Neural progenitor cell (in vitro differentiated cells): ENCODE data around the gene PLGRKT. TPM values are rescaled to one million over a fixed set of nuclear protein-coding genes. Genes with fewer than 3 reads are reported as not detected.

Experiments
- DNase-seq: peaks from one replicate; pipeline ENCODE4 v3.0.0-alpha.2; 2016; ENCODE audit warnings: low spot score
- H2AFZ ChIP-seq: fragments of 200-600 bp; sonication (generic); replicated peaks from 2 replicates; pipeline ENCODE4 v1.6.1; 2016; ENCODE audit warnings: antibody characterized with exemption
- H3F3A ChIP-seq: fragments of 200-600 bp; sonication (generic); 2 replicates; pipeline ENCODE4 v1.6.1; 2016; ENCODE audit warnings: antibody characterized with exemption, low read depth
- H3K27ac ChIP-seq: fragments of 200-600 bp; sonication (generic); 2 replicates; pipeline ENCODE4 v1.5.1; 2016; ENCODE audit warnings: mild to moderate bottlenecking
- H3K27me3 ChIP-seq: fragments of 200-600 bp; sonication (generic); 2 replicates; pipeline ENCODE4 v1.6.1; 2016; ENCODE audit warnings: mild to moderate bottlenecking, moderate library complexity
- H3K36me3 ChIP-seq: fragments of 200-600 bp; sonication (generic); 2 replicates; pipeline ENCODE4 v1.5.1; 2016
- H3K4me1 ChIP-seq: fragments of 200-600 bp; sonication (generic); 2 replicates; pipeline ENCODE4 v1.6.1; 2016; ENCODE audit warnings: mixed run types
- H3K4me2 ChIP-seq: fragments of 200-600 bp; sonication (generic); 2 replicates; pipeline ENCODE4 v1.6.1; 2016
- H3K4me3 ChIP-seq: fragments of 200-600 bp; sonication (generic); 2 replicates; pipeline ENCODE4 v1.5.1; 2016
- H3K79me2 ChIP-seq: fragments of 200-600 bp; sonication (generic); 2 replicates; pipeline ENCODE4 v1.6.1; 2016; ENCODE audit warnings: low read depth
- H3K9ac ChIP-seq: fragments of 200-600 bp; sonication (generic); 2 replicates; pipeline ENCODE4 v1.6.1; 2016
- H3K9me3 ChIP-seq: fragments of 200-600 bp; sonication (generic); 2 replicates; pipeline ENCODE4 v1.5.1; 2016; ENCODE audit warnings: low read depth
- H4K20me1 ChIP-seq: fragments of 200-600 bp; sonication (generic); 2 replicates; pipeline ENCODE4 v1.6.1; 2016; ENCODE audit warnings: low read depth
- H3K27ac Mint-ChIP-seq: 3 replicates; pipeline ENCODE4 v1.8.0; 2021; ENCODE audit warnings: mixed read lengths
- H3K27me3 Mint-ChIP-seq: 2 replicates; pipeline ENCODE4 v1.8.0; 2022; ENCODE audit warnings: low read depth, mild to moderate bottlenecking, inconsistent platforms, moderate library complexity, mixed read lengths; ENCODE audit not compliant: insufficient read depth
- H3K36me3 Mint-ChIP-seq: 3 replicates; pipeline ENCODE4 v1.8.0; 2021; ENCODE audit warnings: mixed read lengths
- H3K4me1 Mint-ChIP-seq: 3 replicates; pipeline ENCODE4 v1.8.0; 2021; ENCODE audit warnings: mixed read lengths
- H3K4me3 Mint-ChIP-seq: 3 replicates; pipeline ENCODE4 v1.8.0; 2021; ENCODE audit warnings: mild to moderate bottlenecking, moderate library complexity, mixed read lengths
- H3K9me3 Mint-ChIP-seq: 3 replicates; pipeline ENCODE4 v1.8.0; 2020; ENCODE audit warnings: mixed read lengths
- EZH2 ChIP-seq: fragments of 200-600 bp; sonication (generic); IDR thresholded peaks from 2 replicates; pipeline ENCODE4 v1.6.1; 2017; ENCODE audit warnings: antibody characterized with exemption, mild to moderate bottlenecking, moderate library complexity
- EZH2phosphoT487 ChIP-seq: fragments of 200-600 bp; sonication (generic); IDR thresholded peaks from 2 replicates; pipeline ENCODE4 v1.6.1; 2017; ENCODE audit warnings: antibody characterized with exemption
- total RNA-seq: library from RNA; depleted of rRNA; stranded (reverse); fragments of >200 nt; gene quantifications from 2 replicates; pipeline ENCODE4 v1.2.3, GENCODE V29; 2015; ENCODE audit warnings: low replicate concordance
- TF ChIP-seq, protein P1 (sequence below): fragments of 200-600 bp; sonication (generic); IDR thresholded peaks from 2 replicates; pipeline ENCODE4 v1.5.1; 2017; ENCODE audit warnings: antibody characterized with exemption, mild to moderate bottlenecking

Gene PLGRKT
- total RNA-seq, 1 donor from 2014 or later = 37.7 TPM

DNA sequence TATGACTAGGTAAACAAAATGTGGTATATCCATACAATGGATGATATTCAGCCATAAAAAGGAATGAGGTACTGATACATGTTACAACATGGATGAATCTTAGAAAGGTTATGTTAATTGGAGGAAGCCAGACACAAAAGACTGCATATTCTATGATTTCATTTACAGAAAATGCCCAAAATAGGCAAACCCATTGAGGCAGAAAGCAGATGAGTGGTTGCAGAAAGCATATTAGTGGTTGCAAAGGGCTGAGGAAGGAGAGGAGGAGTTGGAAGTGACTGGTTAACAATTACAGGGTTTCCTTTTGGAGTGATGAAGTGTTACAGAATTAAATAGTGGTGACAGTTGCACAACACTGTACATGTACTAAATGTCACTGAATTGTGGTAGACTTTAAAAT lies 17.7 kb downstream of the PLGRKT start:
- H4K20me1 ChIP-seq = no peaks in the 10 kb centered on the region
- no peak for TF ChIP-seq EZH2phosphoT487
- no peak for TF ChIP-seq EZH2
- TF ChIP-seq, protein P1, sequence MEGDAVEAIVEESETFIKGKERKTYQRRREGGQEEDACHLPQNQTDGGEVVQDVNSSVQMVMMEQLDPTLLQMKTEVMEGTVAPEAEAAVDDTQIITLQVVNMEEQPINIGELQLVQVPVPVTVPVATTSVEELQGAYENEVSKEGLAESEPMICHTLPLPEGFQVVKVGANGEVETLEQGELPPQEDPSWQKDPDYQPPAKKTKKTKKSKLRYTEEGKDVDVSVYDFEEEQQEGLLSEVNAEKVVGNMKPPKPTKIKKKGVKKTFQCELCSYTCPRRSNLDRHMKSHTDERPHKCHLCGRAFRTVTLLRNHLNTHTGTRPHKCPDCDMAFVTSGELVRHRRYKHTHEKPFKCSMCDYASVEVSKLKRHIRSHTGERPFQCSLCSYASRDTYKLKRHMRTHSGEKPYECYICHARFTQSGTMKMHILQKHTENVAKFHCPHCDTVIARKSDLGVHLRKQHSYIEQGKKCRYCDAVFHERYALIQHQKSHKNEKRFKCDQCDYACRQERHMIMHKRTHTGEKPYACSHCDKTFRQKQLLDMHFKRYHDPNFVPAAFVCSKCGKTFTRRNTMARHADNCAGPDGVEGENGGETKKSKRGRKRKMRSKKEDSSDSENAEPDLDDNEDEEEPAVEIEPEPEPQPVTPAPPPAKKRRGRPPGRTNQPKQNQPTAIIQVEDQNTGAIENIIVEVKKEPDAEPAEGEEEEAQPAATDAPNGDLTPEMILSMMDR = no peak
- H3K36me3 ChIP-seq = no peaks in the 10 kb centered on the region
- H3K27ac Mint-ChIP-seq = no peak overlapping the region
- H3K79me2 ChIP-seq = no peaks in the 10 kb centered on the region
- H3F3A ChIP-seq = no peaks in the 10 kb centered on the region
- H3K9me3 ChIP-seq = no peaks in the 10 kb centered on the region
- no peaks in the 10 kb centered on the region for H3K27me3 Mint-ChIP-seq
- H2AFZ ChIP-seq = no peak overlapping the region
- no peak overlapping the region for H3K4me2 ChIP-seq
- H3K4me3 ChIP-seq = no peak overlapping the region
- H3K27ac ChIP-seq = no peak overlapping the region
- H3K27me3 ChIP-seq = no peaks in the 10 kb centered on the region
- H3K36me3 Mint-ChIP-seq = peaks cover 3% of the 10 kb centered on the region
- DNase-seq = no peak
- H3K4me1 Mint-ChIP-seq = peaks cover 3% of the 10 kb centered on the region
- peaks cover 9% of the 10 kb centered on the region for H3K4me1 ChIP-seq
- no peak overlapping the region for H3K9ac ChIP-seq
- no peak overlapping the region for H3K4me3 Mint-ChIP-seq
- H3K9me3 Mint-ChIP-seq = peaks cover 3% of the 10 kb centered on the region

DNA sequence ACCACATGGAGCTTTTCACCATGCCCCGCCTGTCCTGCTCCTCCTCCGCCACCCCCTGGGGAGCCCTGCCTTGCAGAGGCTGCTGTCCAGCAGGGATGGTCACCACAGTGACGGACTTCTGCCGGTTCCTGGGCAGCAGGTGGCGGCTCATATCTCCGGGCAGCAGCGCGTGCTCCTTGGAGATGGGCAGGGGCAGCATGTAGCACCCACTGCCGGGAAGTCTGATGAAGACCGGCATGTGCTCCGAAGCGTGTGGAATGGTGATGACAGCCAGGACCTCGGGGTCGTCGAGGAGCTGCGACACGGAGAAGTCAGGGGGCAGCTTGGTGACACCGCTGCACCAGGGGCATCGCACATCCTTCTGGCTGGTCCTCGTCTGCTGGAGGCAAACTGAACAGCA lies 19.2 kb downstream of the PLGRKT start:
- Histone ChIP-seq H2AFZ (no peak overlapping the region), H3K9ac (no peak overlapping the region), H3K9me3 (no peaks in the 10 kb centered on the region), H4K20me1 (no peaks in the 10 kb centered on the region), H3K4me2 (no peak overlapping the region), H3K27ac (no peak overlapping the region), H3K27me3 (no peaks in the 10 kb centered on the region), H3K4me1 (peaks cover 9% of the 10 kb centered on the region), H3K79me2 (no peaks in the 10 kb centered on the region), H3K4me3 (no peak overlapping the region), H3K36me3 (no peaks in the 10 kb centered on the region), H3F3A (no peaks in the 10 kb centered on the region)
- peaks cover 3% of the 10 kb centered on the region for H3K4me1 Mint-ChIP-seq
- no peak overlapping the region for H3K27ac Mint-ChIP-seq
- peaks cover 3% of the 10 kb centered on the region for H3K9me3 Mint-ChIP-seq
- peaks cover 3% of the 10 kb centered on the region for H3K36me3 Mint-ChIP-seq
- no peak for DNase-seq
- no peaks in the 10 kb centered on the region for H3K27me3 Mint-ChIP-seq
- no peak overlapping the region for H3K4me3 Mint-ChIP-seq
- TF ChIP-seq, protein P1 = no peak
- TF ChIP-seq EZH2phosphoT487 (no peak), EZH2 (no peak)

DNA sequence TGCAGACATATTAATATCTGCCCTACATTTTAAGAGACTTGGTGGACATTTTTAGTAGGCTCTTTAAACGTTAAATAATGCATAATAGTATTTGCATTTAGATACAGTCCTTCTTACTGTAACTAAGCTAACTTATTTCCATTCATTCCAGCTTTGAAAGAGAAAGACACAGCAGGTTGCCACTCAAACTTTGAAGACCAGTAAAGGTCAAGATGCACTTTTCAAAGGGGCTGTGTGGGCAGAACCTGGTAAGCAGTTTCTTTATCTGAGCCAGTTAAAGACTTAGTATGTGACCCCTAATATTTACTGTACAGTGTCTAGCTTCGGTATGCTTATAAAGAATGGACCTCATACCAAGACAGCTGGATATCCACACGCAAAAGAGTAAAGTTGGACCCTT lies 20.8 kb downstream of the PLGRKT start:
- TF ChIP-seq EZH2 = no peak
- TF ChIP-seq, protein P1 = no peak
- TF ChIP-seq EZH2phosphoT487 = no peak
- Histone ChIP-seq H3F3A (no peaks in the 10 kb centered on the region), H3K4me1 (peaks cover 9% of the 10 kb centered on the region), H3K36me3 (no peaks in the 10 kb centered on the region), H3K4me3 (no peak overlapping the region), H4K20me1 (no peaks in the 10 kb centered on the region), H3K9ac (no peak overlapping the region), H2AFZ (no peak overlapping the region), H3K9me3 (no peaks in the 10 kb centered on the region), H3K27ac (no peak overlapping the region), H3K4me2 (no peak overlapping the region), H3K27me3 (no peaks in the 10 kb centered on the region), H3K79me2 (no peaks in the 10 kb centered on the region)
- peaks cover 3% of the 10 kb centered on the region for H3K4me1 Mint-ChIP-seq
- DNase-seq = no peak
- H3K4me3 Mint-ChIP-seq = no peak overlapping the region
- peaks cover 3% of the 10 kb centered on the region for H3K9me3 Mint-ChIP-seq
- H3K36me3 Mint-ChIP-seq = peaks cover 6% of the 10 kb centered on the region
- no peaks in the 10 kb centered on the region for H3K27me3 Mint-ChIP-seq
- H3K27ac Mint-ChIP-seq = no peak overlapping the region
